K562 (cell line): ENCODE results near the gene ZNF48. TPM values are rescaled to one million over a fixed set of nuclear protein-coding genes. Genes with fewer than 3 reads are reported as not detected.

Source experiments
- BRF1 ChIP-seq: IDR thresholded peaks from 3 replicates; pipeline ENCODE4 v1.6.1; 2011; ENCODE audit warnings: borderline replicate concordance, mild to moderate bottlenecking; ENCODE audit not compliant: insufficient read length; ENCODE audit errors: extremely low read depth
- CGGBP1 ChIP-seq: fragments of 250-450 bp; sonication (Bioruptor Pico); IDR thresholded peaks from 2 replicates; pipeline ENCODE4 v1.9.0; 2021; ENCODE audit warnings: mild to moderate bottlenecking
- CXXC5 ChIP-seq: fragments of 250-450 bp; sonication (Bioruptor Pico); IDR thresholded peaks from 2 replicates; pipeline ENCODE4 v1.8.0; 2022; ENCODE audit warnings: inconsistent platforms, mild to moderate bottlenecking, moderate library complexity
- KAT2B ChIP-seq: IDR thresholded peaks from one replicate; pipeline ENCODE4 v1.6.1; 2012; ENCODE audit warnings: low read depth, mild to moderate bottlenecking, control low read depth, inconsistent platforms, low read length, moderate library complexity
- L3MBTL2 ChIP-seq: fragments of 450-650 bp; IDR thresholded peaks from 2 replicates; pipeline ENCODE4 v1.6.1; 2016; ENCODE audit warnings: mild to moderate bottlenecking, moderate library complexity
- MAFF ChIP-seq: IDR thresholded peaks from 2 replicates; pipeline ENCODE4 v1.6.1; 2012; ENCODE audit warnings: low read length, improper control_type of control experiment
- NFXL1 ChIP-seq: fragments of 450-650 bp; formaldehyde crosslinking; IDR thresholded peaks from 2 replicates; pipeline ENCODE4 v1.4.0; 2021; ENCODE audit warnings: mild to moderate bottlenecking
- TCF3 ChIP-seq: sonication (generic); formaldehyde crosslinking; IDR thresholded peaks from 2 replicates; pipeline ENCODE4 v1.4.0; 2020; ENCODE audit warnings: mild to moderate bottlenecking, missing genetic modification reagents
- ZBTB40 ChIP-seq, 2 experiments: fragments of 450-650 bp in 1 of 2; sonication (generic) in 1 of 2; formaldehyde crosslinking in 1 of 2; IDR thresholded peaks; 2 replicates each; pipeline versions ENCODE4 v1.7.1 to v1.9.0; 2016 to 2022; ENCODE audit warnings: inconsistent platforms in 1 of 2, mild to moderate bottlenecking in 1 of 2, missing genetic modification reagents in 1 of 2
- ZBTB7A ChIP-seq: IDR thresholded peaks from 2 replicates; pipeline ENCODE4 v1.6.1; 2011; ENCODE audit warnings: low read depth, mild to moderate bottlenecking, low read length, moderate library complexity, borderline replicate concordance; ENCODE audit not compliant: control insufficient read depth
- ZNF408 ChIP-seq: fragments of 250-450 bp; sonication (Bioruptor Pico); IDR thresholded peaks from 2 replicates; pipeline ENCODE4 v1.4.0; 2020; ENCODE audit warnings: low read depth, mild to moderate bottlenecking, moderate library complexity
- ZNF445 ChIP-seq: fragments of 250-450 bp; sonication (Bioruptor Pico); IDR thresholded peaks from 2 replicates; pipeline ENCODE4 v1.4.0; 2020; ENCODE audit warnings: low read depth, mild to moderate bottlenecking, moderate library complexity
- ZNF586 ChIP-seq: fragments of 450-650 bp; formaldehyde crosslinking; conservative IDR thresholded peaks from 2 replicates; pipeline ENCODE4 v1.4.0; 2020; ENCODE audit warnings: mild to moderate bottlenecking, moderate library complexity
- ZNF764 ChIP-seq: fragments of 250-450 bp; sonication (Bioruptor Pico); IDR thresholded peaks from 2 replicates; pipeline ENCODE4 v1.4.0; 2020; ENCODE audit warnings: low read depth, mild to moderate bottlenecking, moderate library complexity
- polyA plus RNA-seq, 8 experiments: library from polyadenylated mRNA; depleted of rRNA in 4 of 8; stranded (reverse) in 5 of 8; unstranded in 3 of 8; fragments of >200 nt; fragmentation: Nextera tagmentation in 2 of 8; fragmentation: Illumina TruSeq in 1 of 8; extraction: Ambion mirVana in 2 of 8; extraction: Trizol in 1 of 8; gene quantifications; 2 replicates each; pipeline versions ENCODE4 v1.2.1 to v1.2.3, GENCODE V29; 2011 to 2014; ENCODE audit warnings: inconsistent platforms in 1 of 8, missing spikeins in 1 of 8
- total RNA-seq, 7 experiments: library from RNA; depleted of rRNA in 6 of 7; stranded (reverse); fragments of >200 nt in 6 of 7; fragmentation: Illumina TruSeq in 2 of 7; extraction: Trizol in 2 of 7; gene quantifications; 2 replicates each; pipeline versions ENCODE4 v1.2.1 to v1.2.3, GENCODE V29; 2011 to 2021; ENCODE audit warnings: low replicate concordance in 1 of 7
- TF ChIP-seq, protein P1 (sequence below): fragments of 150-350 bp; conservative IDR thresholded peaks from 2 replicates; pipeline ENCODE4 v1.6.1; 2014; ENCODE audit warnings: low read length
- TF ChIP-seq, protein P2 (sequence below): IDR thresholded peaks from 2 replicates; pipeline ENCODE4 v1.6.1; 2011; ENCODE audit not compliant: insufficient read length; ENCODE audit errors: extremely low read depth

Gene ZNF48
- total and polyA plus RNA-seq, 9 of the 15 experiments (the other 6 are each of a cell fraction or from before 2014, with no cell fraction given): 0.38 to 11.6 (median 4.7) TPM

DNA sequence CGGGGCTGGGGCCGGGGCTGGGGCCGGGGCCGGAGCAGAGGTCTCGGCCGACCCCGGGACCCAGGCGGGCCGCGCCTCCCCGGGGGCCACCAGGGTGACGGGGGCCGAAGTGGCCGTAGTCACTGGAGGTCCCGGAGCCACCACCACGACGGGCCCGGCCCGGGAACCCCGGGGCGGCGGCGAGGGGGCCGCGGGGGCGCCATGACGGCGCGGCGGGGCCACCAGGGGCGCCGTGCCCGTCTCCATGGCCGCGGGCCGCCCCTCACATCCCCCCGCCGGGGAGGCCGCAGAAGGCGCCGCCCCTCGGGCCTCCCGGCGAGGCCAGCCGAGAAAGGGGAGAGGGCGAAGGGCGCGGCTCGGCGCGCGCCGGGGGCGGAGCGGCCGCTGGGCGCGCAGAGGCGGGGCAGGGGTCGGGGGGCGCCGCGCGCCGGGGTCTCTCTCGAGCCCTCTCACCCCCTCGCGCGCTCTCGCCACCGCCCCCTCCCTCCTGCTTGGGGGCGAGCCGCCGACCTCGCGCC lies 25.2 kb upstream of the ZNF48 start (continued):
- no peak for TF ChIP-seq ZBTB40 (IDR thresholded peaks at IDR 0.05)
- no peak for TF ChIP-seq ZBTB40 (CRISPR knock-in tag; IDR thresholded peaks at IDR 0.05)
- TF ChIP-seq BRF1: no peak
- TF ChIP-seq, protein P1, sequence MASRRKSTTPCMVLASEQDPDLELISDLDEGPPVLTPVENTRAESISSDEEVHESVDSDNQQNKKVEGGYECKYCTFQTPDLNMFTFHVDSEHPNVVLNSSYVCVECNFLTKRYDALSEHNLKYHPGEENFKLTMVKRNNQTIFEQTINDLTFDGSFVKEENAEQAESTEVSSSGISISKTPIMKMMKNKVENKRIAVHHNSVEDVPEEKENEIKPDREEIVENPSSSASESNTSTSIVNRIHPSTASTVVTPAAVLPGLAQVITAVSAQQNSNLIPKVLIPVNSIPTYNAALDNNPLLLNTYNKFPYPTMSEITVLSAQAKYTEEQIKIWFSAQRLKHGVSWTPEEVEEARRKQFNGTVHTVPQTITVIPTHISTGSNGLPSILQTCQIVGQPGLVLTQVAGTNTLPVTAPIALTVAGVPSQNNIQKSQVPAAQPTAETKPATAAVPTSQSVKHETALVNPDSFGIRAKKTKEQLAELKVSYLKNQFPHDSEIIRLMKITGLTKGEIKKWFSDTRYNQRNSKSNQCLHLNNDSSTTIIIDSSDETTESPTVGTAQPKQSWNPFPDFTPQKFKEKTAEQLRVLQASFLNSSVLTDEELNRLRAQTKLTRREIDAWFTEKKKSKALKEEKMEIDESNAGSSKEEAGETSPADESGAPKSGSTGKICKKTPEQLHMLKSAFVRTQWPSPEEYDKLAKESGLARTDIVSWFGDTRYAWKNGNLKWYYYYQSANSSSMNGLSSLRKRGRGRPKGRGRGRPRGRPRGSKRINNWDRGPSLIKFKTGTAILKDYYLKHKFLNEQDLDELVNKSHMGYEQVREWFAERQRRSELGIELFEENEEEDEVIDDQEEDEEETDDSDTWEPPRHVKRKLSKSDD: no peak
- TF ChIP-seq NFXL1 (CRISPR knock-in tag): no peak
- TF ChIP-seq ZNF764 (CRISPR knock-in tag): no peak
- TF ChIP-seq L3MBTL2: no peak
- no peak for TF ChIP-seq ZNF586 (CRISPR knock-in tag)
- no peak for TF ChIP-seq CGGBP1 (CRISPR knock-in tag)
- TF ChIP-seq ZBTB7A: peak; percentile 95
- peak; percentile 24; the same call in 1 of the 2 replicates for TF ChIP-seq CXXC5 (CRISPR knock-in tag)
- TF ChIP-seq MAFF: no peak
- no peak for TF ChIP-seq KAT2B
- TF ChIP-seq TCF3 (CRISPR knock-in tag): no peak
- TF ChIP-seq, protein P2, sequence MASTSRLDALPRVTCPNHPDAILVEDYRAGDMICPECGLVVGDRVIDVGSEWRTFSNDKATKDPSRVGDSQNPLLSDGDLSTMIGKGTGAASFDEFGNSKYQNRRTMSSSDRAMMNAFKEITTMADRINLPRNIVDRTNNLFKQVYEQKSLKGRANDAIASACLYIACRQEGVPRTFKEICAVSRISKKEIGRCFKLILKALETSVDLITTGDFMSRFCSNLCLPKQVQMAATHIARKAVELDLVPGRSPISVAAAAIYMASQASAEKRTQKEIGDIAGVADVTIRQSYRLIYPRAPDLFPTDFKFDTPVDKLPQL: no peak
- TF ChIP-seq ZNF445: no peak
- no peak for TF ChIP-seq ZNF408
